ENCODE data around the gene ZNF512B. TPM values are rescaled to one million over a fixed set of nuclear protein-coding genes. Genes with fewer than 3 reads are reported as not detected.
A peak's percentile ranks its signal among the peaks of the same experiment; 100 is the strongest.
"Not testable (repeated sequence)": the region's sequence is repeated elsewhere in the genome, so short reads cannot be mapped to it uniquely, and the experiment has no call there.

The ZNF512B gene
- total and polyA plus RNA-seq, 12 donors: 4.6 to 14.8 (median 13.6) TPM

DNA sequence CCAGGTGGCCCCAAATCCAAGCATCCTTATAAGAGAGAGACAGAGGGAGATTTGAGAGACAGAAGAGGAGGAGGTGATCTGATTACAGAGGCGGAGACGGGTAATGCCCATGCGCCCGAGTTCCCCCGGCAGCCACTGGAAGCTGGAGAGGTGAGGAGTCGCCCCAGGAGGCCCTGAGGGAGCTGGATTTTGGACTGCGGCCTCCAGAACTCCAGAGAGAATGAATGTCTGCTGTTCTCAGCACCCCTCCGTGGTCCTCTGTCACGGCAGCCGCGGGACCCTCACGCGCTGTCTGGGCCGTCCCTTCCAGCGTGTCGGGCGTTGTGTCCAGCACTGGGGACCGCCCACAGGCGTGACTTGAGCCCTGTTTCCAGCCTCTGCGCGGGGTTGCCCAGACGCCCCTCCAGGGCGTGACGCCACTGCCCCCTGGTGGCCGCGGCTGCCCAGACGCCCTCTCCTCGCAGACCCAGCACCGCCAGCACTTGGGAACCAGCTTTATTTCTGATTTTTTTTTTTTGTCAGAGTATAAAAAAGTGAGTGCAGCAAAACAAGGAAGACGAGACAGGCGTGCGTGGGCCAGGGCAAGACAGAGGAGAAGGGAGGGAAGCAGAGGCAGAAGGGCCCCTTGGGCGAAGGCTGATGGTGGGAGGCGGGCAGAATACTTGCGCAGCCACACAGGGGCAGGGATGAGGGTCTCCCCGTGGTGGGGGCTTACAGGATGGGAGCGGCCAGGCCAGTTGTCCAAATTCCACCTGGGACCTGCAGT lies 4.1 kb upstream of the ZNF512B start:
- TF ChIP-seq CTCF (IDR thresholded peaks at IDR 0.05): peak; percentile 97 to 100 (median 99)

GRCh38 chr20:63973160-63973479 lies 3.4 kb upstream of the ZNF512B start:
- intact Hi-C loops (cut with DNase I): loop anchor here in 8 of 10 donors (2.0 to 10.0 kb wide), 8 partner anchors 61 to 436 kb away; partner anchors contain the start of gene PTK6 (in 4 of the 8)
- ATAC-seq: no peak
- Histone ChIP-seq H3K4me3 (no peak overlapping the region), H3K27me3 (no peaks in the 10 kb centered on the region), H3K36me3 (peaks cover 0 to 9% (median 0%) of the 10 kb centered on the region in 9 donors), H3K27ac (peak overlapping the region in 5 of 10 donors; percentile 29 to 67 (median 61)), H3K9me3 (no peaks in the 10 kb centered on the region), H3K4me1 (peaks cover 13 to 51% (median 45%) of the 10 kb centered on the region in 9 donors)
- no peak for TF ChIP-seq CTCF (IDR thresholded peaks at IDR 0.05)
- 90 to 93% methylated on average over 3 of the region's 3 CpGs for WGBS, 2 donors
- DNase-seq: no peak

More for the DNA sequence above, 4.1 kb upstream of the ZNF512B start:
- 10 to 12% methylated on average over 37 of the region's 37 CpGs for WGBS, 2 donors
- H3K4me1 ChIP-seq: peaks cover 11 to 51% (median 45%) of the 10 kb centered on the region in 9 donors
- no peaks in the 10 kb centered on the region for H3K9me3 ChIP-seq
- peaks cover 0 to 9% (median 0%) of the 10 kb centered on the region in 9 donors for H3K36me3 ChIP-seq
- ATAC-seq (peak; percentile 77 to 90 (median 87)), DNase-seq (peak; percentile 88 to 92)
- intact Hi-C loops (cut with DNase I): loop anchor here (1.0 to 10.0 kb wide), 11 partner anchors 62 to 437 kb away; partner anchors contain the start of gene PTK6 (in 4 of the 10)
- peak overlapping the region in 6 of 10 donors; percentile 29 to 67 (median 55) for H3K27ac ChIP-seq
- peak overlapping the region in 8 of 10 donors; percentile 23 to 45 (median 34) for H3K4me3 ChIP-seq
- no peaks in the 10 kb centered on the region for H3K27me3 ChIP-seq

DNA sequence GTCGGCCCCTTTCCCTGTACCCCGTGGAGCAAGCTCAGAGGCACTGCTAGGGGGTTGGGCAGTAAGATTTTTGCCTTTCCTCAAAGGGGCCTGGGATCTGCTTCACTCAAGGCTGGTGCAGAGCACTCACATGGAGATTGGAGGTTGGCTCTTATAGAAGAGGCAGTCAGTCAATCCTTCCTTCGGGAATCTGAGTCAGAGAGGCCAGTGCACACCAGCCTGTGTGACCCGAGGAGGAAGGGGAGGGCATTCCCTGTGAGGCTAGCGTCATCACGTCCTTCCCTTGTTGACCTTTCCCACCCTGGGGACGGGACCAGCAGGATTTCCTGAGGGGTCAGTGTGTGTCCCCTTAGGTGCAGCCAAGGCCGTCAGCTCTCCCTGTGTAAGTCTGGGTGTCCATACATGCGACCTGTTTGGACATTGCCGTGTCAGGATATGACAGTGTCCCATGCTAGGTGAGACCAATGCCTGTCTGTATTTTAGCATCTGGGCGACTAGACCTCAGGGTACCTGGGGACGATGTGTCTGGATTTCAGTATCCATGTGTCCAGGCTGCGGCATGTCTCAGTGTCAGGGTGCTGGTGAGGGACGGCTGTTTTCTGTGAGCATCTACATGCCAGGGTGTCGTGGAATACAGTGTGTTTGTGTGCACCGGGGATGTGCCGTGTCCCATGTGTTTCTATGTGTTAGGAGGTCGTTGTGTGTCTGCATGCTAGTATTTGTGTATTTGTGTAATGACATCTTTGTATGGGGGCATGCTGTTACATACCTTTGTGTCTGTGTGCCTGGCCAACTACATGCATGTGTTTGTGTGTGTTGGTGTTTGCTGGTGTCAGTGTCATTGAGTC lies 2.8 kb upstream of the ZNF512B start:
- intact Hi-C loops (cut with DNase I): loop anchor here in 8 of 10 donors (2.0 to 10.0 kb wide), 8 partner anchors 60 to 435 kb away; partner anchors contain the start of gene PTK6 (in 4 of the 8)
- H3K9me3 ChIP-seq: no peaks in the 10 kb centered on the region
- H3K4me3 ChIP-seq: peak overlapping the region in 1 of 10 donors; percentile 16
- TF ChIP-seq CTCF (IDR thresholded peaks at IDR 0.05): no peak
- peaks cover 13 to 54% (median 40%) of the 10 kb centered on the region in 9 donors for H3K4me1 ChIP-seq
- H3K27ac ChIP-seq: peak overlapping the region; percentile 5 to 67 (median 50)
- 59 to 66% methylated on average over 18 of the region's 18 CpGs for WGBS, 2 donors
- H3K27me3 ChIP-seq: no peaks in the 10 kb centered on the region
- peak; percentile 23 to 55 for DNase-seq
- H3K36me3 ChIP-seq: peaks cover 0 to 9% (median 0%) of the 10 kb centered on the region in 9 donors
- peak in 7 of 8 donors; percentile 5 to 78 (median 24) for ATAC-seq

DNA sequence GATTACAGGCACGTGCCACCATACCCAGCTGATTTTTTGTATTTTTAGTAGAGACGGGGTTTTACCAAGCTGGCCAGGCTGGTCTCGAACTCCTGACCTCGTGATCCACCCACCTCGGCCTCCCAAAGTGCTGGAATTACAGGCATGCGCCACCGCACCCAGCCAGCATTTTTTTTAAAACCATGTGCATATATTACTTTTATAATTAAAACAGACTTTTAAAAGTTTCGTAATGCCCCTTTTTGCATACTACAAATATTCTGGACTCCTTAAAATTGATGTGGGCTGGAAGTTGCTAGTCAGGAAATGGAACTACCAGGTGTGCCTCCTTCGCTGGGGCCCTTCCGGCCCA lies 2.2 kb upstream of the ZNF512B start:
- intact Hi-C loops (cut with DNase I): loop anchor here in 8 of 10 donors (2.0 to 10.0 kb wide), 8 partner anchors 60 to 435 kb away; partner anchors contain the start of gene PTK6 (in 4 of the 8)
- H3K4me1 ChIP-seq: peaks cover 13 to 54% (median 38%) of the 10 kb centered on the region in 9 donors
- peaks cover 0 to 15% (median 0%) of the 10 kb centered on the region in 9 donors for H3K36me3 ChIP-seq
- DNase-seq, H3K9me3 ChIP-seq, H3K27me3 ChIP-seq, ATAC-seq: not testable (repeated sequence)
- H3K4me3 ChIP-seq: peak overlapping the region in 1 of 10 donors; percentile 16
- WGBS, 2 donors: 70 to 73% methylated on average over 10 of the region's 10 CpGs
- H3K27ac ChIP-seq: peak overlapping the region; percentile 5 to 67 (median 50)

All from heart right ventricle (tissue), 16 donors.